GM23248 (cell line): ENCODE measurements around the gene CES4A.

Source experiments
- EZH2 ChIP-seq: fragments of 200-600 bp; sonication (generic); IDR thresholded peaks from 2 replicates; pipeline ENCODE4 v1.6.1; 2018; ENCODE audit warnings: antibody characterized with exemption, mild to moderate bottlenecking; ENCODE audit not compliant: insufficient read depth, poor library complexity, severe bottlenecking
- EZH2phosphoT487 ChIP-seq: fragments of 200-600 bp; sonication (generic); IDR thresholded peaks from 2 replicates; pipeline ENCODE4 v1.6.1; 2018; ENCODE audit warnings: antibody characterized with exemption, moderate library complexity, mild to moderate bottlenecking, low read depth; ENCODE audit not compliant: insufficient read depth

DNA sequence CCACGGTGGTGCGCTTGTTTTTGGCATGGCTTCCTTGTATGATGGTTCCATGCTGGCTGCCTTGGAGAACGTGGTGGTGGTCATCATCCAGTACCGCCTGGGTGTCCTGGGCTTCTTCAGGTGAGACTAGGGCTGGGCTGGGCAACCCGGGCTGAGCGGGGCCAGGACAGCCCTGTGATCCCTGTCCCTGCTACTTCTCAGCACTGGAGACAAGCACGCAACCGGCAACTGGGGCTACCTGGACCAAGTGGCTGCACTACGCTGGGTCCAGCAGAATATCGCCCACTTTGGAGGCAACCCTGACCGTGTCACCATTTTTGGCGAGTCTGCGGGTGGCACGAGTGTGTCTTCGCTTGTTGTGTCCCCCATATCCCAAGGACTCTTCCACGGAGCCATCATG is 48.2 kb upstream of the CES4A start:
- TF ChIP-seq EZH2 (no peak), EZH2phosphoT487 (no peak)
